HG03039 (cell line): Measurements from ENCODE around the gene SZRD1.
A peak's percentile ranks its signal among the peaks of the same experiment; 100 is the strongest.

Experiments
- ATAC-seq: cut with Tn5 transposase; IDR thresholded peaks from one replicate; pipeline ENCODE4 v1.9.1; 2021; ENCODE audit warnings: mild to moderate bottlenecking, moderate library complexity; ENCODE audit not compliant: unreplicated experiment

SZRD1 gene

DNA sequence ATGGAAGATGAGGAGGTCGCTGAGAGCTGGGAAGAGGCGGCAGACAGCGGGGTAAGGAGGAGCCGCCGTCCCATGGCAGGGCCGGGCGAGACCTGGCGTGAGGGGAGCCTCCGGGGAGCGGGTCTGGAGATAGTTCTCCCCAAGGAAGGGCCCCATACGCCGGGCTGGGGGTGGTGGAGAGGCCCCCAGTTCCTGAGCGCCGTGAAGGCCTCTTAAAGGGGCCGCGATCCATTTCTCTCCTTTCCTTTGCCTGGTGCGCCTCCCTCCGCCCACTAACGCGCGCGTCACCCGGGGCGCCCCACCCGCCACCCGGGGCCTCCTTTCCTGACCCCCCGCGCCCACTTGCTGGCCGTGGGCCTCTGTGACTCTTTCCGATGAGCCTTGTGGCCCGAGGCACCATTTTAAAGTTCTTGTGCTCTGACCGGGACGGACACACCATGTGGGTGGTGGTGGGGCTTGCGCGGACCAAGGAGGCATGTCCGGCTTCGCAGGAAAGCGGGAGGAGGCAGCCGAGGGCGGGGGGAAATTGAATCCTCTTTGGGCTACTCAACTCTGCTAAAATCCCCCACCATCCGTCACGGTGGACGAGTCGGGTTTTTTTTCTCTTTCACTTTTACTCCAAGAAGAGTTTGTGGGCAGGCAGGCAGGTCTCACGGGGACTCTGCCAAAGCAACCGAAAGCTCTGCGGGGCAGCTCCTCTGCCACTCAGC is 371 bp downstream of the SZRD1 start:
- ATAC-seq = peak; percentile 55

DNA sequence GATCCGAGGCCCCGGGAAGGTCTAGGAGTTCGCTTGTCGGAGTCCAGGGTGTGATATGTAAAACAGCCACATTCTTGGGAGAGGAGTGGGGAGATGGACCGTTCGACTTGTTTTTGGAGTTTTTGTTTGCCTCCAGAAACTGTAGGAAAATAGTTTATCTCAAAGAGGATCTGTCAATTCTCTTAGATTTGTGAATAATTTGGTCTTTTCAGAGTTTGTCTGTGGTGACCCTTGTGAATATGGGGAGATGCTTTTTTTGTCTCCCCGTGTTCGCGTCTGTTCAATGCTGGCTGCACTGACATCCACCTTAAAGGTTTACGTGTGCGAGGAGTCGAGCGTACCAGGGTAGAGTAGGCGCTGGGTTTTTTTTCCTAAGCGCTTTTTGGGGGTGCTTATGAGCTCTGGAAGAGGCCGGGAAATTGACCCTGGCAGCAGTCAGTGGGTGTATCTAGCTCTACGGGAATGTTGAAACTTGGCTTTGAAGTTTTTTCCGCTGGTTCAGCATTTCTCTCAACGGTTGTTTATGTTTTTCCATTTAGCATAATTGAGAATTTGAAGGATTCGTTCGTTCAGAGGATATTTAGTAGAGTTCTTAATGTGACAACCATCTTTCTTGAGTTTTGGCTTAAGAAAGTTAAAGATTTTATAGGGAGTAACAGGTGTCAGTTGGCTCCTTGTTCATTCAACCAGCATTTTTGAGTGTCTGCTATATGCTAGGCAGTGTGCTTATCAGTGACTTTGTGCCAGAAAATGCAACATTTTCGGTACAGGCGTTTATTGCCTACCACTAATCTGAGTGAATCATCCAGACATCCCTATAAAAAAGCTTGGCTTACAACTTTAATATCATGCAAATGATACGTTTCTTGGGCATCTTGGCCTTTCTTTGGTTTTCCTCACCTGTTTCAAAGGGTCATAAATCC is 1.2 kb downstream of the SZRD1 start:
- ATAC-seq = no peak

DNA sequence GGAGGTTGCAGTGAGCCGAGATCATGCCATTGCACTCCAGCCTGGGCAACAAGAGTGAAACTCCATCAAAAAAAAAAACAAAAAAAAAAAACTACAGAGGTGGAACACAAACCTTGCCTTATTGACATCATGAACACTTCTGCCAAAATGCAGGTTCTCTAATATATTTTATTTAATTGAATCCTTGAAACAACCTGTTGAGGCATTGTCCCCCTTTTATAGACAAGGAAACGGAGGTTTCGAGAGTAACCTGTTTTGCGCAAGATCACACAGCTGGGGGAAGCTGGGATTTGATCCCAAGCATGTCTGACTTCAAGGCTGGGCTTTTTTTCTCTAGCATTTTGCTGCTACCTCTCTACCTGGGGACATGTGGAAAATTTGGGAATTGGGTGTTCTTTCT is 2.8 kb downstream of the SZRD1 start:
- no peak for ATAC-seq

DNA sequence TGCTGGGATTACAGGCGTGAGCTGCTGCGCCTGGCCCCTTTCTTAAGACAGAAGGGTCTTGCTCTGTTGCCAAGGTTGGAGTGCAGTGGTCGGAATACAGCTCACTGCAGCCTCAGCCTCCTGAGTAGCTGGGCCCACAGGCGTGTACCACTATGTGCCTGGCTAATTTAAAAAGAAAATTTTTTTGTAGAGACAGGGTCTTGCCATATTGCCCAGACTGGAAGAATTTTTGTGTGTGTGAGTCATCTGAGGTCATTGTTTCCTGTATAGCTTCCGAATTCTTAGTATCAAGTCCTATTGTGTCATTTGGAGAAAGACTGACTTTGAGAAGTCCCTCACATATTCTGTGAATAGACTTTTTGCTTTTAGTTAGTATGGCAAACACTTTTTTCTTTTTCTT is 4.7 kb downstream of the SZRD1 start:
- no peak for ATAC-seq

DNA sequence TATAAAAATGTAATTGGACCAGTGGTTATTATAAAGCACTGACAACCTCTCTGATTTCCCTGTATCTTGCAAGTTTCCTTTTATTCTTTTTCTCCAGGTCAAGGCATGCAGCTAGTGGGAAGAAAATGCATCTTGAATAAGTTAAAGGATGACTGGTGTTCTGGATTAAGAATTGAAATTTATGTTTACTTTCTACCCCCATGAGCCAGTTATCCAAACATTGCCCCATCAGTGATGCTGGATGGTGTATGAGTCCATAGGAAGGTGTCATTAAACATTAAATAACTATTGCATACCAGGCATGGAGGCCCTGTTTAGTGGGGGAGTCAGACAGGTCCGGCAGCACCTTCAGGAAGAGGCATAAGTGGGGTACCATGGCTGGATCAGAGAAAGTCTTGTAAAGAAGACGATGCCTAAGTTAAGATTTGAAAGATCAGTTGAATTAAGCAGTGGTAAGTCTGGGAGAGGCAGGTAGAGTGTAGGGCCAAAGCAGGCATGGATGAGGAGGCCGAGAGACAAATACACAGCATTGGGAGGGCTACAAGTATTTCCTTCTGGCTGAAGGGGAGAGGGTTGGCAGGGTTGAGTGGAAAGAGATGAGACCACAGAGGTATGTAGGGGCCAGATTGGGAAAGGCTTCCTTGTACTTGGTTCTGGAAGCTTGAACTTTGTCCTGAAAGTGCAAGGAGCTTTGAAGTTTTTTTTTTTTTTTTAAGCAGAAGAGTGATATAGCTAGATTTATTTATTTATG is 5.7 kb downstream of the SZRD1 start:
- no peak for ATAC-seq

DNA sequence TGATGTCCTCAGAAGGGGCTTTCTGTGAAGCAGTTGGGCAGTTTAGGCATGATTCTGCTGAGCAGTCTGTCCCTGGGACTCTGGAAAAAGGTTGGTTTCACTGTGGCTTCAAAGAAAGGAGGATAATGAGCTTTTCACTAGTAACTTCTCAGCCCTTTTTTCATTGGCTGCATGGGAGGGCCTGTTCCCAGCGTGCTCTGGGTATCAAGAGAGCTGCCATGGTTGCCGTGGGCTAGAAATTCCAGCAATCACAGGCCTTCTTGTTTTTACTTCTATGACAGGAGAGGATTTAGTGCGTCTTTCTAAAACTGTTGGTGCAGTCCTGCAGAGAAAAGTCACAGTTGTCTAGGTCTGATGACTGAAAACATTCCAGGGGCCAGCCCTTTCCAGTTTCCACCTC is 7.2 kb downstream of the SZRD1 start:
- ATAC-seq = no peak

DNA sequence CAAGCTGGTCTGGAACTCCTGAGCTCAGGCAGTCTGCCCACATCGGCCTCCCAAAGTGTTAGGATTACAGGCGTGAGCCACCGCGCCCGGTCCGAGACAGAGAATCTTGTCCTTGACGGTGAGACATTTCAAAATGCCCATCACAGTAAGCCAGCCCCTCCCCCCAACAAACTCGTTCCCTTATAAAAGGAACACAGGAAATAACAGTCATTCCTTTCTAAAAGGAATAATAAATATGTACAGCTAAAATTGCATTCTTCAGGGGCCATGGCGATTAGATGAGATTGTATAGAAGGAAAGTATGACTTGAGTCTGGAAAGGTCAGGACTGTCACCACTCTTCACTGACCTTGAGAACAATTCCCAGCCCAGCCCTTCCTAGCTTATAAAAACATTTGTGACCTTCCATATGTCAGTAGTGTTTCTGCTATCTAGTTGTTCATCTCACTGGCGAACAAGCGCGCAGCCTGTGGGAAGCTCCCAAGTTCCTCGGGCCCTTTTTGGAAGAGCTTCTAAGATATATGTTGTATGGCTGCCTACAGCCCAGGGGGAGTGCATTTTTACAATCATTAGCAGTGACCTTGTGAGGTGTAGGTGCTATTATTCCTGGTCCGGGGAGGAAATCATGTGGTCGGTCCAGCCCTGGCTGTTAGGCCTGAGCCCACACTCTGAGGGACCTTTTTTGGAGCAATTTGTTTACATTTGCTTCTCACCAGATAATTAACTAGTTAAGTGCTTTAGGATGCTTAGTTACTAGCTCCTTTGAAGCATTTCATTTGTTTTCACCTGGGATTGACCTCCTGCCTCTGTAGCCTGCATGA is 8.7 kb downstream of the SZRD1 start:
- no peak for ATAC-seq

DNA sequence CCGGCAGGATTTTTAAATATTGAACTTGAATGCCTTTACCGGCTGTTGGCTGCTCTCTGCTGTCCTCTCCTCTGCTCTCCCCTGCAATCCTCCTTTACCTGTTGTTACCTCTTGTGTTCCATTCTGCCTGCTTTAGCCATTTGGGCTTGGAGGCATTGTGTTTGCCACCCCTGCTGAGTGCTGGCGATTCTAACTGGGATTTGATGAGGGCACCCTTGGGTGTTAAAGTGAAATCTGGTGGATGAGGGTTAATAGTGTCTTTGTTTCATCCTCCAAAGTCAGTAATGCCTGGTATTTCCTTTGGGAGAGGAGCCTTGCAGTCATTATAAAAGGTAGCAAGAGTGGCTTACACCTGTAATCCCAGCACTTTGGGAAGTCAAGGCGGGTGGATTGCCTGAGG is 9.9 kb downstream of the SZRD1 start:
- ATAC-seq = no peak

DNA sequence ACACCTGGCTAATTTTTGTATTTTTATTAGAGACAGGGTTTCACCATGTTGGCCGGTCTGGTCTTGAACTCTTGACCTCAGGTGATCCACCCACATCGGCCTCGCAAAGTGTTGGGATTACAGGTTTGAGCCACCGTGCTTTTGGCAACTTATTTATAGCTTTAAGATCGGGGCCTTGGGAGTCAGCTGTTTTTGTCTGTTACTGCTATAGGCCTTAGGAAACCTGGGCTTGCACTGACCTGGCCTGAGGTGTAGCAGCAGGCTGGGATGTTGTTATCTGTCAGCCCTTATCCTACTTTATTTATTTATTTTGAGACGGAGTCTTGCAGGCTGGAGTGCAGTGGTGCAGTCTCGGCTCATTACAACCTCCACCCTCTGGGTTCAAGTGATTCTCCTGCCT is 11.4 kb downstream of the SZRD1 start:
- no peak for ATAC-seq

DNA sequence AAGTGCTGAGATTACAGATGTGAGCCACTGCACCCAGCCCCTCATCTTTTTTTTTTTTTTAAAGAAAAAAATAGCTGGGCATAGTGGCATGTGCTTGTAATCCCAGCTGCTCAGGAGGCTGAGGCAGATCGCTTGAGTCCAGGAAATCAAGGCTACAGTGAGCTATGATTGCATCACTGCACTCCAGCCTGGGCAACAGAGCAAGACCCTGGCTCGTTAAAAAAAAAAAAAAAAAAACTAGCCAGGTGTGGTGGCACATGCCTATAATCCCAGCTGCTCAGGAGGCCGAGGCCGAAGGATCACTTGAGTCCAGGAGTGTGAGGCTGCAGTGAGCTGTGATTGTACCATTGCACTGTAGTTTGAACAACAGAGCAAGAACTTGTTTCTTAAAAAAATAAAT is 13.8 kb downstream of the SZRD1 start:
- ATAC-seq = no peak

DNA sequence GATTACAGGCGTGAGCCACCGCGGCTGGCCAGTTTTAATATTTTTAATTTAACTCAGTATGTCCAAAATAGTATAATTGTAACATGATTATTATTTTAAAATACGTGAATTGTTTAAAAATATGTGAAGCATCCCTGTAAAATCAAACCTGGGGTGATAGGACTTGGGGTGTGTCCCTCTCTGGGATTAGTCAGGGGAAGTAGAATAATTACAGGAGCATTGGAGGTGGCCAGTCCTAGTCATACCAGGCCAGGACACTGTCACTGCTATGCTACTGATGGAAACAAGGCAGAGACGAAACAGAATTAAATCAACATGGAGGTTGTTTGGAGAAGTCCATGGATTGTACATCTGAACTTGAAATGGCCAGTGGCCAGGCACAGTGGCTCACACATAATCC is 16.8 kb downstream of the SZRD1 start:
- no peak for ATAC-seq

DNA sequence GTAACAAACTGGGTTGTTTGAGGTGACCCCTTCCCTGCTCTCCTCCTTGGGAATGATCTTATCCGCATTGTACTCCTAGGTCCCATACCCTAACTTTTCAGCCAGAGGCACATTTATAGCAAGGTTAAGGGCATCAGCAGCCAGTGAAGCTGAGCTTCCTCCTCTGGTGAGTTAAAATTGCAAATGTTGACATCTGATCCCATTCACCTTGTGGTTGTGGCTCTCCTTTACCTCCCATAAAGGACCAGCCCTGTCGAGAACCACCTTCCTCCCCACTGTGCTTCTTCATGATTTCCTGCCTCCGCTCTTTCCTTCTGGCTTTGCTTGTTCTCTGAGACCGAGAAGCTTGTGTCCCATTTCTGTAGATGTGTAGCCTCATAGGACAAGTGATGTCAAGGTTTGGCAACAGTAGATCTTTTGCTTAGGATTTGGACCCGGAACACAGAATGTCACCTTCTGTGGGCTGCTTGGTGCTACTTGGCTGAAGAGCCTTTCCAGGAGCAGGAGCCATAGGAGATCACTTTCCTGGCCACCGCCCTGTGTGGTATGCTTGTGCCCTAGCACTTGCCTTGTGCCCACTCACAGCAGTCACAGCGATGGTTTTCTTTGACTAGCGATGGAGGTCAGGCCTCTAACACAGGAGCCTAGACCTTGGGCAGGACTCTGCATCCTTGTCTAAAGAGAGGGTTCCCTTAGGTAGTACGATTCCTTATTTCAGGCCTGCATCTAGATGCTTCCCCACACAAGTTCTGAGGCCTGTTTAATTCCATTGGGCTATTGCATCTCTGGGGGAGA is 18.8 kb downstream of the SZRD1 start:
- ATAC-seq = no peak

DNA sequence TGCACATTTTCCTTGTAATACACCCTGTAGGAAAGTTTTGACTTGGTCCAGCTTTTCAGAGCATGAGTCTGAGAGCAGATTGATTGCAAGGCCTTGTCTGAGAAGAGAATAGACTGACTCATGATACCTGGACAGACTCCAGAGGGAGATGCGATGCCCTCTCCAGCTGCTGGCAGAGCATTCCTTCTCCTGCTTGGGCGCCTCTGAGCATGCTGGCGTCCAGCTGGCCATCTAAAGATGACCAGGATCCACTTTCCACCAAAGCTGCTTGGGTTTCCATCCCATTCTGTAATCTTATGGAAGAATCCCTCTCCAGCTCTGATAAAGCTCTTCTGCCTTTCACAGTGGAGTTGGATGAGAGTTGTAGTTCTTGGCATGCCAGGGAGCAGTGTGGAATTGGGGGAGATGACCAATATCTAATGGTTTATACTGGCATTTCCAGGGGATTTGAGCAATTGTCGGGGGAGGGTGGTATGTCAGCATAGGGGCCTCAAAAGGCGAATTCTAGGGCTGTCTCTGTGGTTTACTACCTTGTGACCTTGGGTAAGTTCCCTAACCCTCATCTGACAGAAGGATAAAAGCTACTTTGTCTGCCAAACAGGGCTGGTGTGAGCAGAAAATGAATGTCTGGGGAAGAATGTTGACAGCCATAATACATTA is 19.5 kb downstream of the SZRD1 start:
- ATAC-seq = no peak

DNA sequence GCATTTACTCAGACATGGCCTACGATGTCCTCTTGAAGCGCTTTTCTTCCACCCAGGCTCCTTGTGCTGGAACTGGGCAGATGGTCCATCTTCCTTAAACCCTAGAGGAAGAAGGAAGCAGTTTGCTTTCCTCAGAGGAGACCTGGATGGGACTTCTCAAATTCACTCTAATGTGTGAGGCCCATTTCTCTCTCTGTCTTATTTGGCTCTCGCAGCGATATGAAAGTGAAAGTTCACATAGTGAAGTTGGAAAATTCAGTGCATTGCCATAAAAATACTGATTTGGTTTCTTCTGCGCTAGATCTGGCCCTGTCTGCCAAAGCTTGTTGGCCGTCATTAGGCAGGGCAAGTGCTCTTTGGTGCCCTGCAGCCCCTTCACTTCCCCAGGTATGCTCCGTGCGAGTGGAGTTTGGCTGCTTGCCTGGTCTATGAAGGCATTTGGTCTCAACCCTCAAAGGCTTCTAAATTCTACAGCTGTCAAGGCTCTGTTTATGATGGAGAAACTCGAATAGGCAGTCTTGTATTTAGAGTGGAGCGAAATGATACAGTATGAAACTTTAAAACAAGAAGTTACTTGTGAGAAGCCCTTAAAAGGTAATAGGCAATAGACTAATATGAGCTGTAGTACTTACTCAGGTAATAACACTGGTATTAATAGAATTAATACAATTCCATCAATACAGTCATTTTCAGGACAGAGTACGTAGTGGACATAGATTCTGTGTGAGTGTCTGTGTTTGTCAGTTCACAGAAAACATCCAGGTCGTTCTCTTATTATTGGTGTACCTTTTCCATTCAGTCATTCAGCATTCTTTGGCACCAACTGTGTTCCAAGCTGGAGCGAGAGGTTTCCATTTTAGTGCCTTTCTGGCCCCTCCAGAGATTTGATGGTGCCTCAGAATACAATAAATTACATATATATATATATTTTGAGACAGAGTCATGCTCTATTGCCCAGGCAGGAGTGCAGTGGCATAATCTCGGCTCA is 20.5 kb downstream of the SZRD1 start:
- ATAC-seq = no peak

DNA sequence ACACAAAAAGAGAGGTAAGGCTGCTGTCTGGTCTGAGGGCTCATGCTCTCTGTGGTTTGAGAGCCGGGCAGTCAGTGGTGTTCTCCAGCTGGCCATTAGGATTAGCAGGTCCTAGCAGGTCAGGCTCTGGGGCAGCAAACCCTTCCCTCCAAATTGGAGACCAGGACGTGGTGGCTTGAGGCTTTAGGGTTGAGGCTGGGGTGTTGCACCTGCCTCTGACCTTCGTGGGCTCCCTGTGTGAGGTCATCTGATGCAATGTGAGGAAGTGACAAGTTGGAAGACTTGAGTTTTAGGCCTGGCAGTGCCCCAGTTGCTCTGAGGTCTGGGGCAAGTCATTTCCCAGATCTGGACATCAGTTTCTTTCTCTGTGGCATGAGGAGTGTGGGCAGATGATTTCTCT is 24.4 kb downstream of the SZRD1 start:
- no peak for ATAC-seq

DNA sequence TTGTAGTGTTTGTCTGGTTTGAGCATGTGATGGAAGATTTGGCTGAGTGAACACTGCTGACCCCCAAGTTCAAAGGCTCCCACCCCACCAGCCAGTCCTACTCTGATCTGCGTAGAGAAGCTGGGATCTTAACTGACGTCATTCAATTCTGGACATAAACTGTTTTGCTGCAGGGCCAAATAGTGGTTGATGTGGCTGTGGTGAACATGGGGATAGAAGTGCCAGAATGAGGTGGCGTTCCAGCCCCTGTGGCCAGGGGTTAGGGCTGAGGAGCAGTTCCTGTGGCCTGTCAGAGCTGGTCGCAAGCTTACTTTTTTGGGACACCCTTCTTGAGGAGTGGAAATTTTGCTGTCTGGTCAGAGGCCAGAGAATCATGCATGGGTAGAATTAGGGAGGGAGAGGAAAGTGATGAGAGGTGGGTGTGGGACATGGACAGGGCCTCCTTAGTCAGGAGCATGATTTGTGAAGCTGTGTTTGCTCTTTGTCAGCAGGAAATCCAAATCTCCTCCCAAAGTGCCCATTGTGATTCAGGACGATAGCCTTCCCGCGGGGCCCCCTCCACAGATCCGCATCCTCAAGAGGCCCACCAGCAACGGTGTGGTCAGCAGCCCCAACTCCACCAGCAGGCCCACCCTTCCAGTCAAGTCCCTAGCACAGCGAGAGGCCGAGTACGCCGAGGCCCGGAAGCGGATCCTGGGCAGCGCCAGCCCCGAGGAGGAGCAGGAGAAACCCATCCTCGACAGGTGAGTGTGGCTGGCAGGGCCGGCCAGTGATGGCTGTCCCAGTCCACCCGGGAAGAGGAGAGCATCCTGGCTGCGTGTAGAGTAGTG is 25.9 kb downstream of the SZRD1 start:
- ATAC-seq = no peak
